Measurements from ENCODE around the gene TBL2.
"Not testable (repeated sequence)": the region's sequence is repeated elsewhere in the genome, so short reads cannot be mapped to it uniquely, and the experiment has no call there.

TBL2 gene

DNA sequence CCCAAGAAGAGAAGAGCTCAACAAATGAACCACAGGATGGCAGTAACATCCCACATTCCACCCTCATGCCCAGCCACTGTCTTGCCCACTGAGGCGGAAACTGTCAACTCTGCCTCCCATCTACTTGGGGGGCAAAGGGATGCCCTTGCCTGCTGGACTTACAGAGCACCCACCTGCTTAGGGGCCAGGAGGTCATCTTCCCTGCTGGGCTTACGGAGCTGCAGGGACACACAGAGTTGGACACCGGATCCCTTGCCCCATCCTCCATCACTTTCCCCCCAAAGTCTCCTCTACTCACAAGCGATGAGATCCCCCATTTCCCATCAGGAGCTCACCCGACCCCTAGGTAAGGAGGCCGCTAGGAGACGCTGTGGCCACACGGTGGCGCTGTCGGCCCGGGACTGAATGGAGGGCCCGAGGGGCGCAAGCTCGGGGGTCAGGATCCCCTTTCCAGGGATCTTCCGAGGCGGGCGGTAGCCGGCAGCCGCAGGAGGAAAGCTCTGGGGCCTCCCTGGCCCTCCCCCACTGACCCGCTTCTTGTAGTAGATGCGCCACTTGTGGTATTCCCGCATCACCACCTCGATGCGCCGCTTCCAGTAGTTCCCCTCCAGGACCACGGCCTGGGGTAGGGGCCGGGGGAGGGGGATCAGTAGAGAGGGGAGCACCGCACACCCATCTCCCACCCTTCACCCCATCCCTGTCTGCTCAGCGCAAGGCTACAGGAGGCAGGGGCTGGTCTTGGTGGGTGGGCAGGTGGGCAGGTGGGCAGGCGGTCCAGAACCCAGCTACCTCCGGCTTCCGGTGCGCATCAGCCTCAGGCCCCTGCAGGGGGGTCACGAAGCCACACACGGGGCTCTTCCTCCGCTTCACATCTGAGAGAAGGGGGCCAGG is 28.7 kb upstream of the TBL2 start:
- in situ Hi-C loops (cut with MboI; ENCODE audit: low sequenced_read_pairs), result loop anchor here (5.0 kb wide), 1 partner anchor 125 kb away; no protein-coding TSS in a partner anchor

GRCh38 chr7:73605601-73606220 is 27.3 kb upstream of the TBL2 start:
- in situ Hi-C loops (cut with MboI; ENCODE audit: low sequenced_read_pairs), result loop anchor here (5.0 kb wide), 1 partner anchor 127 kb away; no protein-coding TSS in a partner anchor

- in situ Hi-C loops (cut with MboI; ENCODE audit: low sequenced_read_pairs), result no loop called here
These were observed 24.6 kb upstream of the TBL2 start for GRCh38 chr7:73602721-73603651.

- in situ Hi-C loops (cut with MboI; ENCODE audit: low sequenced_read_pairs), result no loop called here
These were observed 21.5 kb upstream of the TBL2 start for GRCh38 chr7:73599916-73600315.

- in situ Hi-C loops (cut with MboI; ENCODE audit: low sequenced_read_pairs), result no loop called here
These were observed 20.9 kb upstream of the TBL2 start for GRCh38 chr7:73599151-73599882.

GRCh38 chr7:73597978-73598782 is 19.8 kb upstream of the TBL2 start:
- in situ Hi-C loops (cut with MboI; ENCODE audit: low sequenced_read_pairs), result no loop called here

DNA sequence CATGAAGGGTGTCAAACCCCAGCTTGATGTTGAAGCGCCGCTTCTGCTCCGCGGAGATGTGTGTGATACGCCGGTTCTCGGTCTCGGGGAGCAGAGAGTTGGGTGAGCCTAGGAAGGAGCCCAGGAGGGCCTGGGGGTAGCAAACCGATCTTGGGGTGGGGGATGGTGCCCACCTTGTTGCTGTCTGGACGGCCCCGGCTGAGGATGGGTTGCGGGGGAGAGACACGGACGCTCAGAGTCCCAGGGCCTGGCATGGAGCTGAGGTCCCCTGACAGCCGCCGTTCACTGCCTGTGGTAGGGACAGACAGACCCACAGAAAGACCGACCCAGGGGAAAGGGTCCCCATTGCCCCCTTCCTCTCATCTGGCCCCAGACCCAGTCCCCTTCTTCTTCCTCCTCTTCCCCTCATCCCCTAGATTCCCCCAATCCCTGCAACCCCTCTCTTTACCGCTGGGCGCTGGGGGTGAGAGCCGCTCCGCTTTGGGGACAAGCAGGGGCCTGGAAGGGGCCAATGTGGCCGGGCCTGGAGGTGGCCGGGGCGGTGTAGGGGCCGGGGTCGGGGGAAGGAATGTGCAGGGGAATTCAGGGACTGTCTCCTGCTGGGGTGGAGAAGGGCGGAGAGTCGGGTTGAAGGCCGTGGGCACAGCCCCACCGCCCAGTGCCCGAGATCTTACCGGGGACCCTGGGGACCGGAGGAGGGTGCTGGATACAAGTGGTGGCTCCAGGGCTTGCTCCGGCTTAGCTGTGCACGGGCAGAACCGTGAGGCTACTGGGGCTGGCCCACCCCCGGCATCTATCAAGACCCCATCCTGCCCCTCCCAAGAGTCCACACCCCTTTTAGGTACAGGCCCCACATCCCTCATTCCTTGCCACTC is 18.0 kb upstream of the TBL2 start:
- in situ Hi-C loops (cut with MboI; ENCODE audit: low sequenced_read_pairs), result no loop called here

GRCh38 chr7:73595358-73595757 is 17.0 kb upstream of the TBL2 start:
- in situ Hi-C loops (cut with MboI; ENCODE audit: low sequenced_read_pairs), result no loop called here

DNA sequence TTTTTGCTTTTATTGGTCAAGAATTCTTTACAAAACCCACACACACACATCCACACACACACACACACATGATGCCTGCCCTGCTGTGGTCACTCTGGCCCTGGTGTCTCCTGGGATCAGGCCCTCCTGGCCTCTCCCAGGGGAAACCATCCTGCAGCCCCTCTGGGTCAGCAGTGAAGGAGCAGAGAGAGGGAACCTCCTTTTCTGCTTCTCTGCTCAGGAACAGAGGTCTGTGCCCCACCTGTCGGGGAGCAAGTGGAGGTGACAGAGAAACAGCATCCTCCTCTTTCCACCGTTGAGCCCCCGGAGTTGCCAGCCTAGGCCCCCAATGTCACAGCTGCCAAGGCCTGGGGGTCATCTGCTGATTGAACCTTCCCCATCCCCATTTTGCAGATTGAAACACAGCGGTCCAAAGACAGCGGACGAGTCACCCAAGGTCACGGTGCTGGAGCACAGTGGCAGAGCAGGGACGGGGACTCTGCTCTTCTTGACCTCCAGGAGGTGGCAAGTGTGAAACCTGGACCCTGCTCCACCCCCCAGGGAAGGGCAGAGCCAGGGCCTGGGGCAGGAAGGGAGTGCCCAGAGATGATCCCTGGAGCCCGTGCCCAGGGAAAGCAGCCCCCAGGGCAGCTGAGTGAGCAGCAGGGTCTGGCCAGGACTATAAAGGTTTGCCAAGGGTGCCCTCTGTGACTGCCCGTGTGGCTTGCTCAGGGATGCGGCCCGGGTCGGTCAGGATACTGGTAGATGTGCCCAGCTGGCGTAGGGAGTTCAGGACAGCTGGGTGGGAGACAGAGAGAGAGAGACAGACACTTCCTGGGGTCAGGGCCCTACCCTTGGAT is 15.0 kb upstream of the TBL2 start:
- in situ Hi-C loops (cut with MboI; ENCODE audit: low sequenced_read_pairs), result no loop called here

GRCh38 chr7:73586911-73587310 is 8.5 kb upstream of the TBL2 start:
- in situ Hi-C loops (cut with MboI; ENCODE audit: low sequenced_read_pairs), result no loop called here

GRCh38 chr7:73585196-73585595 is 6.8 kb upstream of the TBL2 start:
- in situ Hi-C loops (cut with MboI; ENCODE audit: low sequenced_read_pairs), result no loop called here

GRCh38 chr7:73582664-73583202 is 4.4 kb upstream of the TBL2 start:
- in situ Hi-C loops (cut with MboI; ENCODE audit: low sequenced_read_pairs), result no loop called here

DNA sequence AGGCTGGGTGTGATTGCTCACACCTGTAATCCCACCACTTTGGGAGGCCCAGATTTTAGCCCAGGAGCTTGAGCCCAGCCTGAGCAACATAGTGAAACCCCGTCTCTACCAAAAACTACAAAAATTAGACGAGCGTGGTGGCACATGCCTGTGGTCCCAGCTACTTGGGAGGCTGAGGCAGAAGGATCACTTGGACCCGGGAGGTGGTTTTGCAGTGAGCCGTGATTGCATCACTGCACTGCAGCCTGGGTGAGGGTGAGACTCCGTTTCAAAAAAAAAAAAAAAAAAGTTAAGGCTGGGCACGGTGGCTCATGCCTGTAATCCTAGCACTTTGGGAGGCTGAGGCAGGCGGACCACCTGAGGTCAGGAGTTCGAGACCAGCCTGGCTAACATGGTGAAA is 2.6 kb upstream of the TBL2 start:
- in situ Hi-C loops (cut with MboI; ENCODE audit: low sequenced_read_pairs), result not testable (repeated sequence)

DNA sequence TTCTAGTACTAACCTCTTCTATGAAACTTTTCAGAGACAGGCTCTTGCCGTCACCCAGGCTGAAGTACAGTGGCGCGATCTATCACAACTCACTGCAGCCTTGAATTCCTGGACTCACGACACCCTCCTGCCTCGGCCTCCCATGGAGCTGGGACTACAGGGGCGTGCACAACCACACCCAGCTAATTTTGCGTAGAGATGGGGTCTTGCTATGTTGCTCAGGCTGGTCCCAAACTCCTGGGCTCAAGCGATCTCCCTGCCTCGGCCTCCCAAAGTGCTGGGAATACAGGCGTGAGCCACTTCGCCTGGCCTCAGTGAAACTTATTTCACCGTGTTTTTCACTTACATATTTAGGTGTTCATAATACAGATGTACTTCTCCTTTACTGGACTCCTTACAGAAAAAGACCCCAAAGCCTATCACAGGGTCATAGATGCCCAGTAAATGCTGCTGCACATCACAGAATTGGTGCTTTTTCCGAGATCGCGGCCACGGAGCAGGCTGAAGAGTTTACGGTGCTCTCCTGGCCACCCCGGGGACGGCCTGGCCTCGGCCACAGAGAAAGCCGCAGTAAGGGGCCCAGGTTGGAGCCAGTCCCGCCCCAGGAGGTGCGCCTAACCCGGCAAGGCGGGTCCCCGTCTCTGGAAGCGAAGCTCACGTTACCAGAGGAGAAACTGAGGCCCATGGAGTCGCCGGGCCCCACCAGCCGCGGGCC is 595 bp downstream of the TBL2 start:
- in situ Hi-C loops (cut with MboI; ENCODE audit: low sequenced_read_pairs), result no loop called here

GRCh38 chr7:73573791-73574190 is 4.6 kb downstream of the TBL2 start:
- in situ Hi-C loops (cut with MboI; ENCODE audit: low sequenced_read_pairs), result no loop called here

- in situ Hi-C loops (cut with MboI; ENCODE audit: low sequenced_read_pairs), result no loop called here
These were observed 5.1 kb downstream of the TBL2 start for GRCh38 chr7:73573276-73573675.

- in situ Hi-C loops (cut with MboI; ENCODE audit: low sequenced_read_pairs), result no loop called here
These were observed 5.6 kb downstream of the TBL2 start for GRCh38 chr7:73572767-73573186.
